T-helper 1 cell treated with Interleukin-12 subunit alpha and Interleukin-12 subunit beta and Interleukin-4 antibody, amounts not matched to agents 30 μg/mL and 1 μg/mL, for 36 hours (primary cell): ENCODE measurements around the gene BCL2L11.
A peak's percentile ranks its signal among the peaks of the same experiment; 100 is the strongest.

ENCODE experiments used
- H3K27ac Mint-ChIP-seq: one replicate; pipeline ENCODE4 v1.8.0; 2021; ENCODE audit warnings: mild to moderate bottlenecking, mixed read lengths
- H3K27me3 Mint-ChIP-seq: one replicate; pipeline ENCODE4 v1.8.0; 2021; ENCODE audit warnings: low read depth, mixed read lengths
- H3K36me3 Mint-ChIP-seq: one replicate; pipeline ENCODE4 v1.8.0; 2021; ENCODE audit warnings: low read depth, mixed read lengths
- H3K4me1 Mint-ChIP-seq: one replicate; pipeline ENCODE4 v1.8.0; 2021; ENCODE audit warnings: low read depth, mixed read lengths
- H3K4me3 Mint-ChIP-seq: one replicate; pipeline ENCODE4 v1.8.0; 2021; ENCODE audit warnings: mild to moderate bottlenecking, moderate library complexity, mixed read lengths
- H3K9me3 Mint-ChIP-seq: one replicate; pipeline ENCODE4 v1.8.0; 2021; ENCODE audit warnings: mixed read lengths

The BCL2L11 gene

DNA sequence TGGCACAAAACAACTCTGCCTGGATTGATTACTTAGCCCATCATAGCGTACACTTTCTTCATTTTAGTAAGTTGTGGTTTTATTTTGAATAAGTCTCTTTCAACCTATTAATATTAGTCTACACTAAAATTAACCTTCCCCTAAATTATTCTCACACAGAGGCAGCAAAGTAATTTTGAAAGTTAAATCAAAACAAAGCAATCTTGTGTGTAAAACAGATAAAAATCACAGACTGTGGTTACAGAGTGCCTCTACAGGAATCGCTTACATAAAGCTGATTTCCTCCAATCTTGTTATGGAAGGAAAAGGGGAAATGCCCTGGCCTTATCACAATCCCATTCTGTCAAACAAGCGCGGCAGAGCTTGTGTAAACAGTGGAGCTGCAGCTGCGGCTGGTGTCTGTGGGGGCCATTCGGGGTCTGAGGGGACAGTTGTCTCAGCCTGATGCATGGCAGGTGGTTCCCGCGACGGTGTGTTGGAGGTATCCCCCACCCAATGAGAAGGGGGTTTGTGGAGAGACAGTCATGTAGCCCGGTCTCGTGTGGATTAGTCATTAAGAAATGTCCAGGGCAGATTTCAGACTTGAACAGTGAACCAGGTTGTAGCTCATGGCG is 42.1 kb downstream of the BCL2L11 start:
- Mint-ChIP-seq H3K9me3 (no peaks in the 10 kb centered on the region), H3K27ac (no peak overlapping the region), H3K4me1 (peaks cover 38% of the 10 kb centered on the region), H3K27me3 (peaks cover 11% of the 10 kb centered on the region), H3K4me3 (no peak overlapping the region), H3K36me3 (peaks cover 59% of the 10 kb centered on the region)

DNA sequence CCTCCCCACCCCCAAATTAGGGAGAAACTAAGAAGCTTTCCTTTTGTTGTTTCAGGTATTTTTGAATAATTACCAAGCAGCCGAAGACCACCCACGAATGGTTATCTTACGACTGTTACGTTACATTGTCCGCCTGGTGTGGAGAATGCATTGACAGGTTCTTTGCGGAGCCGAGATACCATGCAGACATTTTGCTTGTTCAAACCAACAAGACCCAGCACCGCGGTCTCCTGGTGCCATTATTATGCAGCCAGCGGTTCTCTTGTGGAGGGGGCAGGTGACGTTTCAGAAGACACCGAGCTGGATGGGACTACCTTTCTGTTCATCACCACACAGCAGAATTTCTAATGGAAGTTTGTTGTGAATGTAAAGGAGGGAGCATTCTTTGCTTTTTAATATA is 43.4 kb downstream of the BCL2L11 start:
- Mint-ChIP-seq H3K27ac (no peak overlapping the region), H3K4me3 (no peak overlapping the region), H3K4me1 (peaks cover 46% of the 10 kb centered on the region), H3K36me3 (peaks cover 60% of the 10 kb centered on the region), H3K27me3 (peaks cover 17% of the 10 kb centered on the region), H3K9me3 (no peaks in the 10 kb centered on the region)

DNA sequence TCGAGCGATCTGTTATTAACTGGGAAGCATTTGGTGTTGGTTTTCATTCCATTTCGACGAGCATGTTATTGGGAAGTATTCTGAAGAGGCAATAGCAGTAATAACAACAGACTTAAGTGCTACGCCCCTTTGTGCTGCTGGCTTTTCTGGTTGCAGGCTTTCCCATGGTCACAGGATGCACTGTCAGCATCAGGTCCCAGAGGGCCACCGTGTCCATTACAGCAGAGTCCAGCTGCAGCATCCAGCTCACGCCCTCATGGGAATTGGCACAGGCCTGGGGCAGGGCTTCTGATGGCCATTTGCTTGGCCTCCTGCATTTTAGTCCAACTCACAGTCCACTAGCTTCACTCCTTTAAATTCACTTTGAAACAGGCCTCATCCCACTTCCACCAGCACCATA is 44.4 kb downstream of the BCL2L11 start:
- Mint-ChIP-seq H3K9me3 (no peaks in the 10 kb centered on the region), H3K27me3 (peaks cover 20% of the 10 kb centered on the region), H3K4me3 (no peak overlapping the region), H3K4me1 (peaks cover 48% of the 10 kb centered on the region), H3K27ac (peak overlapping the region; percentile 15), H3K36me3 (peaks cover 57% of the 10 kb centered on the region)

DNA sequence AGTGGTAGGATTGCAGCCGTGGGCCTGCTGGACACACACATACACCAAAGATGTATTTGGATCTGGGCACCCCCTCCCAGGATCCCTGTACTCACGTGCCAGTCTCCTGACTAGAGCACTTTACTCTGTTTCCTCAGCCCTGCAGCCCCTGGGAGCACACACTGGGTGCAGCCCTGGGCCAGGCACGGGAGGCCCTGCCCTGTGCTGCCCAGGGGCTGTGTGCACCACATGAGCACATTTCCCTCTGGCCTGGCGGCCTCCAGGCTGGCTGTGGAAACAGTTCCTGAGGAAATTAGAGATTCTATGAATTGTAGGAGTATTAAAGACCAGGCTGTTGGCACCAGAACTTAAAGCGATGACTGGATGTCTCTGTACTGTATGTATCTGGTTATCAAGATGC is 45.4 kb downstream of the BCL2L11 start:
- Mint-ChIP-seq H3K27ac (no peak overlapping the region), H3K4me1 (peaks cover 43% of the 10 kb centered on the region), H3K4me3 (no peak overlapping the region), H3K36me3 (peaks cover 52% of the 10 kb centered on the region), H3K9me3 (no peaks in the 10 kb centered on the region), H3K27me3 (peaks cover 24% of the 10 kb centered on the region)

DNA sequence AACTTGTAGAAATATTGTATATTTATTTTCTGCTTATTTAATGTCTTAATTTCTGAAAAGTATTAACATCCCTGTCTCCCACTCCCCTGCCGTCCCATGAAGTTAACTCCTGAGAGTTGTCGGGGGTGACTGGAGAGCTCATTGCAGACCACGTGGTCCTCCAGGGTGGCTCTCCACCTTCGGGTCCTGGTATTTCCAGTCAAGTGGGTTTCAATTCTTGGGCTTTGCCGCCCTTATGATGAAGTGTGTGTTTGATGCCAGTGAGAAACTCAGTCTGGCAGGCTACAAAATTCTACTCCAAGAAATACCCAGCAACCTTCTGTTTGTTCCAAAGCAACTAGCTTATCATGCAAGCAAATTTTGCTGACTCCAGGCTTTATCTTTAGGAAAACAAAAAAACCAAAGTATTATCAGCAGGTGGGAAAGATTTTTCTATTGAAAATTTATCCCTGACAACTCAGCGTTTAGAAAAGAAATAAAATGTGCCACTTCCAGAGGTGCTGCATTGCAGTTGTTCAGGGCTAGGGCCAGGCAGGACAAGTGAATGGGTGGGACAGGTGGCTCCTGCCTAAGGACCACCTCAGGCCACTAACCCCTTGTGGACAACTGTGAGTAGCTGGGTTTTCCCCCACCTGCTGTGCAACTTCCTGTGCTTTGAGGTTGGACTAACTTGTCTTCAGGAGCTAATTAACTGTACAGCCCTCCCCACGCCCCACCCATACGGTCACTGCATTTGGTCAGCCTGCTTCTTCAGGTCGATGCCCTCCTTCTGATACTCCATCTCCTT is 46.6 kb downstream of the BCL2L11 start:
- H3K36me3 Mint-ChIP-seq = peaks cover 44% of the 10 kb centered on the region

DNA sequence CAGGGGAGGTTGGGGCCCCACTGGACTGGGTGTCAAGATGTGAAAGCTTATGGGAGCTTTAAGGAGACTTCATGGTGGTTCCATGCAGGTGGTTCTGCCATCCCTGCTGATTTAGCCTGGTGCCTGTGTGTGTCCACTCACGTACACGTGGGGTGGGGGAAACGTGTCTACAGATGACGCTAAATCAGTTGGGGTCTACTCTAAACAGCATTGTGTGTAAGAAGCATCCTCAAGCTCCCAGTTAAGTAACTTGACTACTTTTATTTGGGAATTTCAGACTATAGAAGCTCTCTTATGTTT is 47.1 kb downstream of the BCL2L11 start:
- Mint-ChIP-seq H3K27ac (peak overlapping the region; percentile 23), H3K36me3 (peaks cover 38% of the 10 kb centered on the region), H3K27me3 (peaks cover 30% of the 10 kb centered on the region), H3K4me1 (peaks cover 36% of the 10 kb centered on the region), H3K9me3 (no peaks in the 10 kb centered on the region), H3K4me3 (no peak overlapping the region)

More for the DNA sequence above, 46.6 kb downstream of the BCL2L11 start:
- no peaks in the 10 kb centered on the region for H3K9me3 Mint-ChIP-seq
- peaks cover 42% of the 10 kb centered on the region for H3K4me1 Mint-ChIP-seq
- peaks cover 34% of the 10 kb centered on the region for H3K27me3 Mint-ChIP-seq
- peak overlapping the region; percentile 23 for H3K27ac Mint-ChIP-seq
- no peak overlapping the region for H3K4me3 Mint-ChIP-seq

DNA sequence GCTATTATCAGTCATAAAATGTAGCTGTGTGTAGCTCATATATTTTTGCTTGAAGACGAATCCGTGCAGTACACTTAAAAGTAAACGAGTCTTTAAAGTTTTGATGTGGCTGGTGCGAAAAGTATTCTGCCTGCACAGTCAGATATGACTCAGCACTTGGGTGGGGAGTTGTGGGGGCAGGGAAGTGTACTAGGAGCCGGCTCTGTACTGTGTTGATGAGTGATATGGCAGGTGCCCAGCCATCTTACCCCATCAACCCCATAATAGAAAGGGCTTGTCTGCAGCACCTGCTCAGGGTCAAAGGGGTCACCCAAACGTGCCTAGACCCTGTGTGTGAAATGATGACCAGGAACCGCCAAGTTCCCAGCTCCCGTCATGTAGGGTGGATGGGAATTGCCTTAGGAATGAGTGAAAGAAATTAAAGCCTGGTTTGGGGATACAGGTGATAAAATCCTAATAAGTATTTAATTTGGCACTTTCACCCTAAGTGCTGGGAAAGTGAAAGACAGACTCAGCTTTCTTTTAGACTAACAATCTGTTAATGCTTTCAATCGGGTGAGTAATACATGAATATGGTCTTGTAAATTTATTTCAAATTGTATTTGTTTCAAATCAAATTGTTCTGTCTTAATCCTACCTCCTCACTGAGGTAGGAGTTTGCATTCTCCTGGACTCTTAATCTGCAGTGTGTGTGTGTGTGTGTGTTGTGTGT is 48.0 kb downstream of the BCL2L11 start:
- Mint-ChIP-seq H3K9me3 (no peaks in the 10 kb centered on the region), H3K27ac (peak overlapping the region; percentile 23), H3K27me3 (peaks cover 28% of the 10 kb centered on the region), H3K36me3 (peaks cover 31% of the 10 kb centered on the region), H3K4me3 (no peak overlapping the region), H3K4me1 (peaks cover 30% of the 10 kb centered on the region)

DNA sequence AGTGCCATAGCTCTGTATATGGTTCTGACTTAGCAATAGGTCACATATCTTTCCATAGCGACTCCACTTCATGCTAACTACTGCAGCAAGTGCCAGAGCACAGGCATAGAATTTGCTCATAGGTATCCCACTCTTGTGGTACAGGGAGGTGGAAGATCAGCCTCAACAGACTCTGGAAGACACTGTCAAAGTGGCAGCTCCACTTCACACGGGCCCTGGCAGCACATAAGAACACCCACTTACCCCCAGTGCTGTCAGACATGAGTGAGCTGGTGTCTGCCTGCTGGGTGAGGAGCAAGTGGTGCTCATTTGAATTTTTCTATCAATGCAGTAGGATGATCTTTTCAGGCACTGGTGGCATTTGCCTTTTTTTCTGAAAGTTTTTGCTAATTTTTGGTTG is 48.6 kb downstream of the BCL2L11 start:
- no peak overlapping the region for H3K4me3 Mint-ChIP-seq
- H3K36me3 Mint-ChIP-seq = peaks cover 28% of the 10 kb centered on the region
- no peak overlapping the region for H3K27ac Mint-ChIP-seq
- H3K27me3 Mint-ChIP-seq = peaks cover 31% of the 10 kb centered on the region
- no peaks in the 10 kb centered on the region for H3K9me3 Mint-ChIP-seq
- H3K4me1 Mint-ChIP-seq = peaks cover 28% of the 10 kb centered on the region

DNA sequence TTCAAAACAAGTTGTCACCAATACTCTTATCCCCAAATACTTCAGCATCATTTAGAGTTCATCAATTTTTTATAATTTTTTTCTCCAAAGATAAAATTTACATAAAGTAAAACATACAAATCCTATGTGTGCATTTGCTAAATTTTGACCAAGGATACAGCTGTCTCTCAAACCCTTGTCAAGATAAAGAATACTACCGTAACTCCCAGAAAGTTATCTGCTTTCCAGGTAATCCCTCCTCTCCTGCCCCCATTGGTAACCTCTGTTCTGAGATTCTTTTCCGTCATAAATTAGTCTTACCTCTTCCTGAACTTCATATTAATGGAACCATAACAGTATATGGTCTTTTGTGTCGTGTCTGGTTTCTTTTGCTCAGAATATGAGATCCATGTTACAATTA is 49.2 kb downstream of the BCL2L11 start:
- H3K4me1 Mint-ChIP-seq = peaks cover 28% of the 10 kb centered on the region
- H3K4me3 Mint-ChIP-seq = no peak overlapping the region
- peaks cover 25% of the 10 kb centered on the region for H3K36me3 Mint-ChIP-seq
- peaks cover 37% of the 10 kb centered on the region for H3K27me3 Mint-ChIP-seq
- H3K9me3 Mint-ChIP-seq = no peaks in the 10 kb centered on the region
- H3K27ac Mint-ChIP-seq = no peak overlapping the region

DNA sequence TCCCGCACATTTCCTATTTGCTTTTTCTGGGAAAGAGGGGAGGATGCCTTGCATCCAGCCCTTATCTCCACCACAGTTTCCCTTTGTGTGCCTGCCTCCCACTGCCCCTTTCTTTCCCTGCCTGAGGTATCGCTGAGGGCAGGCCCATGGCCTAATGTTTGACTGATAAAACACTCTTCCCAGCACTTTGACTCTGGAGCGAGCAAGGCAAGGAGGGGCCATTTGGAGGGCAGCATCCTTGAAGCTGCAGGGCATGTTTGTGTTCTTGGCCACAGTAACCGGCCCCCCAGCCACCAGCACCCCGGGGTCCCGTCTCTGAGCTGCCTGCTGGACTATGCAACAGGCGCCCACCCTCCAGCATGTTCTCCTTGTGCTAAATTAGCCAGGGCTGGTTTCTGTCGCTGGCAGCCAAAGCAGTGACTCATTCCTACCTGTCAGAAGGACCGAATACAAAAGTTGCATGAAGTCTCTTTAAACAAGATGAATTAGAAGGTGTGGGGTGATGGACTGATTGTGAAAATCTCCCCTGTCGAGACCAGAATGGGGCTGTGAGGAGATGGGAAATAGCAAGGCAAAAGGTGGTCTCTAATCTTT is 50.7 kb downstream of the BCL2L11 start:
- Mint-ChIP-seq H3K27me3 (peaks cover 49% of the 10 kb centered on the region), H3K4me1 (peaks cover 34% of the 10 kb centered on the region), H3K27ac (no peak overlapping the region), H3K36me3 (peaks cover 18% of the 10 kb centered on the region), H3K4me3 (no peak overlapping the region), H3K9me3 (no peaks in the 10 kb centered on the region)

DNA sequence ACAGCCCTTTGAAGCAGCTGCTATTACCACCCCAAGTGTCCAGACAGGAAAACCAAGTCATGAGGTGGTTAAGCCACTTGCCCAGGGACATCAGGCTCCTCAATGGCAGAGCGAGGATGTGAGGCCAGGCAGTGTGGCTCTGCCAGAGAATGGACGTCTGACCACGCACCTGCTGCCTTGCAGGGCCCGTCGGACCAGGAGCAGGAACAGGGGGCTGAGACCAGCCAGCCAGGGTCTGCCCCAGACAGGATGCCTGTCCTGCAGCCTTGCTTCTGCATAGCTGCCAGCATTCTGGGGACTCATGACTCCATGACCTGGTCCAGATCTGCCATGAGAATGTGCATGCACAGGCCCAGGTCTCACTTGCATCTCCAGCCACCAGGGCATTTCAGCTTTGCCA is 52.0 kb downstream of the BCL2L11 start:
- Mint-ChIP-seq H3K36me3 (peaks cover 11% of the 10 kb centered on the region), H3K27ac (no peak overlapping the region), H3K4me1 (peaks cover 29% of the 10 kb centered on the region), H3K9me3 (no peaks in the 10 kb centered on the region), H3K4me3 (no peak overlapping the region), H3K27me3 (peaks cover 59% of the 10 kb centered on the region)

DNA sequence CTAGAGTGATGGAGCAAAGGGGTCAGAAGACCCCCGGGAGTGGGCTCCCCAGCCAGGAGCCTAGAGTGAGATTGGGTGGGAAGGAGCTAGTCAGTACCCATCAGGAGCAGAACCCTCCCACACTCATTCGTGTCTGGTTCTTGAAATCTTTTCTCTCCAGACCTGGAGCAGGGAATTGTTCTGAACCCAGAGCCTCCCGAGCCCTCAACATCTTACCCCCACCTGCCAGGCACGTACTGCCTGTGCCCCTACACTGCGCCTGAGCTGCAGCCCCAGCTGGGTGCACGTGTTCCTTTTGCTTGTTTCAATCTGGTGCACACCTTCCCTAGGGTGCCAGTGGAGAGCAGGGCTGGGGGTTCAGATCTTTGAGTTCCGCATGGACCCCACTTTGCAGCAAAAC is 52.6 kb downstream of the BCL2L11 start:
- H3K4me1 Mint-ChIP-seq = peaks cover 23% of the 10 kb centered on the region
- H3K27ac Mint-ChIP-seq = no peak overlapping the region
- H3K27me3 Mint-ChIP-seq = peaks cover 66% of the 10 kb centered on the region
- H3K9me3 Mint-ChIP-seq = no peaks in the 10 kb centered on the region
- H3K36me3 Mint-ChIP-seq = peaks cover 9% of the 10 kb centered on the region
- H3K4me3 Mint-ChIP-seq = no peak overlapping the region

DNA sequence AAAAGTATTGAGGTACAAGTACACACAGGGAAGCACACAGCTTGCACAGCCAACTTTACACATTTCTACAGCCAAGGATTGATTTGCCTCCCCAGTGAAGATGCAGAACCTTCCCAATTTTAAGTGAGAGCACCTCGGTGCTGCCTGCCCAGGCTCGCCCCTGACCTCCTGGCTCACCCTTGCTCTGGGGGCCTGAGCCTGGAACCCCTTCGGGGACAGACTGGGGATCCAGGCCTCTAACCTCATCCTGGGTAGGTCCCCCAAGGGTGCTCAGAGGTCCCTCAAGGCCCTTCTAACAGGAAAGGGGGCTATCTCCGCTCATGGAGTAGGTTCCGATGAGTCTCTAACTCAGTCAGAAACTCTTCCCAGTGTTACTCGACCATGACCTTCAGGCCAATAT is 53.1 kb downstream of the BCL2L11 start:
- Mint-ChIP-seq H3K36me3 (peaks cover 6% of the 10 kb centered on the region), H3K4me1 (peaks cover 18% of the 10 kb centered on the region), H3K9me3 (no peaks in the 10 kb centered on the region), H3K27ac (no peak overlapping the region), H3K27me3 (peaks cover 62% of the 10 kb centered on the region), H3K4me3 (no peak overlapping the region)

DNA sequence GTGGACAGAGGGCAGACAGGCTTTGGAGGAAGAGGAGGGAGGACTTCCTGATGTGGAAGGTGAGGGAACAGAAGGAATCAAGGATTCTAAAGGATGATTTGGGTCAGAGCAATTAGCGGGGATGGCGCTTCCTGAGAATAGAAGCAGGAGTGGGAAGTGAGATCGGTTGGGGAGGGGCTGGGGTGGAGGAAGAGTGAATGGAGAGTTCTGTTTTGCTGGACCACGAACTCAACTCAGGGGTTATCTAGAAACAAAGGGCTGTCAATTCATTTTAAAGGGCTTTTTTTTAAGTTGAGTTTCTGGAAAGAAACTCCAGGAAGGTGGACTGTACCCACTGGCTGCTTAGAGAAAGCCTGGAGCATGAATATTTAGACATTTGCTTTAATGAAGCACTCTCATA is 54.9 kb downstream of the BCL2L11 start:
- H3K27me3 Mint-ChIP-seq = peaks cover 63% of the 10 kb centered on the region
- H3K9me3 Mint-ChIP-seq = no peaks in the 10 kb centered on the region
- peaks cover 11% of the 10 kb centered on the region for H3K4me1 Mint-ChIP-seq
- no peak overlapping the region for H3K27ac Mint-ChIP-seq
- H3K4me3 Mint-ChIP-seq = no peak overlapping the region
- no peaks in the 10 kb centered on the region for H3K36me3 Mint-ChIP-seq

DNA sequence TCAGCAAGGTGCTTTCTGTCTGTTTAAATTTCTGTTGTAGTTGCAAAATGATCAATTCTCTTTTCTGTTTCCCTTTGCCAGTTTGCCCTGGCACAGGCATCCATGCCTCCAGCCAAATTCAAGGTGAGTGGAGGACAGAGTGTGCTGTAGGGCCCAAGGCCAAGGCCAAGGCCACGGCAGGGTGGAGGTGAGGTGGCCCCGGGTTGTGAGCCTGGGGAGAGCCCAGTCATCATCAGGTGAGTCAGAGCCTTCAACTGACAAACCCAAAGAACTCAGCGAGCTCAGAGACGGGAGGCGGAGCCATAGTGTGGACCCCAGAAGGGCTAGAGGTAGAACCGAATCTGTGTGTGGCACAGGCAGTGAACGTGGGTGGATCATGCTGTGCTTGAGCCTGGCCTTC is 55.7 kb downstream of the BCL2L11 start:
- Mint-ChIP-seq H3K36me3 (no peaks in the 10 kb centered on the region), H3K4me1 (peaks cover 11% of the 10 kb centered on the region), H3K27ac (no peak overlapping the region), H3K27me3 (peaks cover 62% of the 10 kb centered on the region), H3K9me3 (no peaks in the 10 kb centered on the region), H3K4me3 (no peak overlapping the region)
